Colonic mucosa (tissue), 4 donors: Measurements from ENCODE around the gene SNX24. TPM values are rescaled to one million over a fixed set of nuclear protein-coding genes. Genes with fewer than 3 reads are reported as not detected.

ENCODE experiments used
- DNase-seq: peaks from one replicate; pipeline ENCODE4 v3.0.0-alpha.2; 2020
- H3K27ac ChIP-seq: fragments of 200-600 bp; one replicate; pipeline ENCODE4 v1.8.0; 2021
- H3K27me3 ChIP-seq: fragments of 200-600 bp; one replicate; pipeline ENCODE4 v1.8.0; 2021
- H3K36me3 ChIP-seq: fragments of 200-600 bp; one replicate; pipeline ENCODE4 v1.8.0; 2021
- H3K4me1 ChIP-seq: fragments of 200-600 bp; one replicate; pipeline ENCODE4 v1.8.0; 2021; ENCODE audit warnings: mild to moderate bottlenecking
- H3K4me3 ChIP-seq: fragments of 200-600 bp; one replicate; pipeline ENCODE4 v1.8.0; 2021
- H3K9ac ChIP-seq, 2 donors: one replicate each; pipeline ENCODE4 v1.7.0; 2013; ENCODE audit warnings: control low read depth in 2 of 2, low read depth in 2 of 2, low read length in 2 of 2
- H3K9me3 ChIP-seq: fragments of 200-600 bp; one replicate; pipeline ENCODE4 v1.8.0; 2021
- CTCF ChIP-seq: fragments of 200-600 bp; IDR thresholded peaks from one replicate; pipeline ENCODE4 v1.8.0; 2022; ENCODE audit warnings: antibody characterized with exemption, mild to moderate bottlenecking
- intact Hi-C: fragments of 100-400 bp; cut with DNase I; formaldehyde crosslinking; loops from one replicate; pipeline ENCODE4 v1.14.1; 2022
- total RNA-seq, 2 donors: library from RNA; stranded (reverse); fragmentation: NEBNext Ultra II Directional in 1 of 2; extraction: Animal tissue kit (Norgen Biotek cat#: 25700) in 1 of 2; gene quantifications; one replicate each; pipeline ENCODE4 v1.2.1, GENCODE V29; 2021
- donor health status: healthy.
- donor health status: DM: no; HTN: no; CAD: no.
- donor health status: DM: no; HTN: no; CAD: no.

The SNX24 gene
- total RNA-seq, 2 donors from 2014 or later: 8.8 to 17.0 TPM

GRCh38 chr5:122978068-122978467 lies 132.7 kb downstream of the SNX24 start:
- H3K9ac ChIP-seq: no peak overlapping the region
- no peaks in the 10 kb centered on the region for H3K36me3 ChIP-seq
- H3K9me3 ChIP-seq: no peaks in the 10 kb centered on the region
- H3K4me3 ChIP-seq: no peak overlapping the region
- H3K4me1 ChIP-seq: no peaks in the 10 kb centered on the region
- no peaks in the 10 kb centered on the region for H3K27me3 ChIP-seq
- intact Hi-C loops: no loop called here
- no peak for DNase-seq
- no peak for TF ChIP-seq CTCF
- H3K27ac ChIP-seq: no peak overlapping the region

GRCh38 chr5:122978644-122979297 lies 133.4 kb downstream of the SNX24 start:
- Histone ChIP-seq H3K4me1 (no peaks in the 10 kb centered on the region), H3K9me3 (no peaks in the 10 kb centered on the region), H3K4me3 (no peak overlapping the region), H3K9ac (no peak overlapping the region), H3K27ac (no peak overlapping the region), H3K27me3 (no peaks in the 10 kb centered on the region), H3K36me3 (no peaks in the 10 kb centered on the region)
- no peak for DNase-seq
- intact Hi-C loops: no loop called here
- no peak for TF ChIP-seq CTCF

- DNase-seq: no peak
- TF ChIP-seq CTCF: no peak
- intact Hi-C loops: no loop called here
Observed at GRCh38 chr5:122981846-122982245, 136.4 kb downstream of the SNX24 start.

GRCh38 chr5:122982376-122982775 lies 137.0 kb downstream of the SNX24 start:
- H3K27me3 ChIP-seq: no peaks in the 10 kb centered on the region
- intact Hi-C loops: no loop called here
- no peak overlapping the region for H3K27ac ChIP-seq
- no peaks in the 10 kb centered on the region for H3K36me3 ChIP-seq
- no peak for TF ChIP-seq CTCF
- DNase-seq: no peak
- no peaks in the 10 kb centered on the region for H3K9me3 ChIP-seq
- H3K4me3 ChIP-seq: no peak overlapping the region
- no peaks in the 10 kb centered on the region for H3K4me1 ChIP-seq
- no peak overlapping the region for H3K9ac ChIP-seq

More at GRCh38 chr5:122981846-122982245, 136.4 kb downstream of the SNX24 start:
- no peak overlapping the region for H3K27ac ChIP-seq
- no peaks in the 10 kb centered on the region for H3K4me1 ChIP-seq
- no peaks in the 10 kb centered on the region for H3K36me3 ChIP-seq
- H3K4me3 ChIP-seq: no peak overlapping the region
- no peaks in the 10 kb centered on the region for H3K9me3 ChIP-seq
- no peaks in the 10 kb centered on the region for H3K27me3 ChIP-seq
- no peak overlapping the region for H3K9ac ChIP-seq

GRCh38 chr5:122984425-122984824 lies 139.0 kb downstream of the SNX24 start:
- Histone ChIP-seq H3K36me3 (no peaks in the 10 kb centered on the region), H3K4me1 (no peaks in the 10 kb centered on the region), H3K9ac (no peak overlapping the region), H3K27ac (no peak overlapping the region), H3K27me3 (no peaks in the 10 kb centered on the region), H3K9me3 (no peaks in the 10 kb centered on the region), H3K4me3 (no peak overlapping the region)
- no peak for TF ChIP-seq CTCF
- intact Hi-C loops: no loop called here
- no peak for DNase-seq
